Measurements from ENCODE around the gene CCNT1. TPM values are rescaled to one million over a fixed set of nuclear protein-coding genes. Genes with fewer than 3 reads are reported as not detected.
"Not testable (repeated sequence)": the region's sequence is repeated elsewhere in the genome, so short reads cannot be mapped to it uniquely, and the experiment has no call there.

CCNT1 gene
- total RNA-seq, 3 donors from 2014 or later = 33.7 to 37.7 (median 35.9) TPM

DNA sequence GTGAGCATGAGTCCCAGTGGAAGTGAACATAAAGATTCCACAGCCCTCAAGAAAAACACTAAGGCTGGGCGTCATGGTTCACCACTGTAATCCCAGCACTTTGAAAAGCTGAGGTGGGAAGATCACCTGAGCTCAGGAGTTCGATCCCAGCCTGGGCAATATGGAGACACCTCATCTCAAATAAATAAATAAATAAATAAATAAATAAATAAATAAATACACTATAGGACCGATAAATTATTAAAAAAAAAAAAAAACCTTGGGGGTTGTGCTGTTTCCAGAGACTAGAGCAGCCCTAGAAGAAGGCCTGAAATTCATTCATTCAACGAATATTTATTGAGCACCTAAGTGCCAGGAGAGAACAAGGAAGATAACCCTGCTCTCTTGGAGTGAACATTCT is 33.0 kb downstream of the CCNT1 start:
- H3K4me1 Mint-ChIP-seq (ENCODE audit: low read depth) = peaks cover 33% of the 10 kb centered on the region
- peaks cover 29% of the 10 kb centered on the region for H3K36me3 Mint-ChIP-seq (ENCODE audit: insufficient read depth)
- H3K9me3 Mint-ChIP-seq = no peaks in the 10 kb centered on the region
- H3K4me3 Mint-ChIP-seq = peak overlapping the region; percentile 47
- DNase-seq (no peak), ATAC-seq (no peak)
- H3K27me3 Mint-ChIP-seq (ENCODE audit: low read depth) = no peaks in the 10 kb centered on the region

GRCh38 chr12:48682927-48683326 is 33.6 kb downstream of the CCNT1 start:
- ATAC-seq = no peak
- peaks cover 38% of the 10 kb centered on the region for H3K4me1 Mint-ChIP-seq (ENCODE audit: low read depth)
- H3K4me3 Mint-ChIP-seq = peak overlapping the region; percentile 99
- peaks cover 31% of the 10 kb centered on the region for H3K36me3 Mint-ChIP-seq (ENCODE audit: insufficient read depth)
- H3K9me3 Mint-ChIP-seq = no peaks in the 10 kb centered on the region
- no peaks in the 10 kb centered on the region for H3K27me3 Mint-ChIP-seq (ENCODE audit: low read depth)
- no peak for DNase-seq

- not testable (repeated sequence) for DNase-seq
Measured at GRCh38 chr12:48682533-48682905, 34.0 kb downstream of the CCNT1 start.

DNA sequence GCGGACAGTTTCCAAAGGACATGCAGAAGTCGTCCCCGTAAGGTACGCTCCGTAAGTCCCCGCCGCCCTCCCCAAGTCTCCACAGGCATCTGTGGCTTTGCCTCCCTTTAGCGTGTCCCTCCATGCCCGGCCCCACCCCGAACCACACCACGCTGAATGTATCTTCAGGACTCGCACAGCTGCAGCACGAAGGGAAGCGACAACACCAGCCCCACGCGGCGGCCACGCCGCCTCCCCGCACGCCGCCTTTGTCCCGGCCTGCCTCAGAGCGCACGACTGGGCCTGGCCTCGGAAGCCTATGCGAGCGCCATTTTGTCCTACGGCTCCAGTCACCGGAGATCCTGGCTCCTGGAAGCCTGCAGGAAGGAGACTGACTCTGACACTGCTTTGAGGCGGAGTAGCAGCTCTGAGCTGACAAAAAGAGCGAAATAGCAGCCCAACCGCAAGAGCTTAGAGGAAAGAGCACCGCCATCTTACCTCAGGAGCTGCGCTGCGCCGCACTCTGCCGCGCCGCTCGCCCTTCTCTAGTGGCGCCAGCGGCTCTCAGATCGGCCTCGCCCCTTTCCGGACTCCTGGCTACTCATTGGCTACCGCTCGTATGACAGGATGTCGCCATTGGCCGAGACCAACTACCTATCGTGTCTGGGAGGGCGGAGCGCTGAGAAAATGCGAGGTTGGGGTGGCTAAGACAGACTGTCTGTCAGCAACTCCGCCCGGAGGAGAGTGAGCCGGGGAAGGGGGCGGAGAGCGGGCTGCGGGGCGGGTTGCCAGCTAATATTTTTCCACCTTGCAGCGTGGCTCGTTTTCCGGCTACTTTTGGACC is 34.6 kb downstream of the CCNT1 start, which contains the start of gene KANSL2:
Gene KANSL2, minus strand, starts transcription at position 529 of the 823 bp plus-strand sequence. CDS start 606 bp downstream, outside the sequence.
- Mint-ChIP-seq H3K36me3 (ENCODE audit: insufficient read depth) (peaks cover 32% of the 10 kb centered on the region), H3K4me3 (peak within 1 kb of the TSS; percentile 99), H3K27me3 (ENCODE audit: low read depth) (no peaks in the 10 kb centered on the region), H3K4me1 (ENCODE audit: low read depth) (peaks cover 42% of the 10 kb centered on the region), H3K9me3 (no peaks in the 10 kb centered on the region)
- DNase-seq = peak; percentile 94
- peak; percentile 95 for ATAC-seq

More at GRCh38 chr12:48682533-48682905, 34.0 kb downstream of the CCNT1 start:
- Mint-ChIP-seq H3K36me3 (ENCODE audit: insufficient read depth) (peaks cover 30% of the 10 kb centered on the region), H3K4me1 (ENCODE audit: low read depth) (peaks cover 37% of the 10 kb centered on the region), H3K4me3 (peak overlapping the region; percentile 99)
- H3K9me3 Mint-ChIP-seq; H3K27me3 Mint-ChIP-seq (ENCODE audit: low read depth): not testable (repeated sequence)
- peak in 1 of 2 donors; percentile 0 for ATAC-seq

- H3K9me3 Mint-ChIP-seq = no peaks in the 10 kb centered on the region
- peaks cover 35% of the 10 kb centered on the region for H3K36me3 Mint-ChIP-seq (ENCODE audit: insufficient read depth)
- H3K27me3 Mint-ChIP-seq (ENCODE audit: low read depth) = no peaks in the 10 kb centered on the region
- DNase-seq (peak; percentile 9), ATAC-seq (no peak)
- peaks cover 46% of the 10 kb centered on the region for H3K4me1 Mint-ChIP-seq (ENCODE audit: low read depth)
- H3K4me3 Mint-ChIP-seq = peak overlapping the region; percentile 99
Measured at GRCh38 chr12:48681399-48681709, 35.2 kb downstream of the CCNT1 start.

DNA sequence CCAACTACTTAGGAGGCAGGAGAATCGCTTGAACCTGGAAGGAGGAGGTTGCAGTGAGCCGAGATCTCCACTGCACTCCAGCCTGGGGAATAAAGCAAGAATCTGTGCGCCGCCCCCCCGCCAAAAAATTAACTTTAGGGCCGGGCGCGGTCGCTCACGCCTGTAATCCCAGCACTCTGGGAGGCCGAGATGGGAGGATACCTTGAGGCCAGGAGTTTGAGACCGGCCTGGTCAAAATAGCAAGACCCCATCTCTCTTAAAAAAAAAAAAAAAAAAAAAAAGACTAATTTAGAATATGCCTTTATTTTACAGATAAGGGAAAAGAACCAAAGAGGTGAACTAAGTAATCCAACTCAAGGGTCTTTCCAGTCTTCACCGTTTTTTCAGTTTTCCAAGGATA is 35.6 kb downstream of the CCNT1 start:
- Mint-ChIP-seq H3K4me1 (ENCODE audit: low read depth) (peaks cover 48% of the 10 kb centered on the region), H3K27me3 (ENCODE audit: low read depth) (no peaks in the 10 kb centered on the region), H3K36me3 (ENCODE audit: insufficient read depth) (peaks cover 35% of the 10 kb centered on the region), H3K4me3 (peak overlapping the region; percentile 99), H3K9me3 (no peaks in the 10 kb centered on the region)
- DNase-seq (no peak), ATAC-seq (no peak)

GRCh38 chr12:48678551-48679185 is 37.8 kb downstream of the CCNT1 start:
- ATAC-seq (no peak), DNase-seq (no peak)
- Mint-ChIP-seq H3K9me3 (no peaks in the 10 kb centered on the region), H3K27me3 (ENCODE audit: low read depth) (no peaks in the 10 kb centered on the region), H3K4me3 (peak overlapping the region; percentile 99), H3K36me3 (ENCODE audit: insufficient read depth) (peaks cover 35% of the 10 kb centered on the region), H3K4me1 (ENCODE audit: low read depth) (peaks cover 53% of the 10 kb centered on the region)

- ATAC-seq (peak; percentile 62 to 70), DNase-seq (no peak)
- Mint-ChIP-seq H3K27me3 (ENCODE audit: low read depth) (no peaks in the 10 kb centered on the region), H3K4me3 (no peak overlapping the region), H3K9me3 (no peaks in the 10 kb centered on the region), H3K4me1 (ENCODE audit: low read depth) (peaks cover 13% of the 10 kb centered on the region), H3K36me3 (ENCODE audit: insufficient read depth) (peaks cover 24% of the 10 kb centered on the region)
Measured at GRCh38 chr12:48671231-48671856, 45.2 kb downstream of the CCNT1 start.

DNA sequence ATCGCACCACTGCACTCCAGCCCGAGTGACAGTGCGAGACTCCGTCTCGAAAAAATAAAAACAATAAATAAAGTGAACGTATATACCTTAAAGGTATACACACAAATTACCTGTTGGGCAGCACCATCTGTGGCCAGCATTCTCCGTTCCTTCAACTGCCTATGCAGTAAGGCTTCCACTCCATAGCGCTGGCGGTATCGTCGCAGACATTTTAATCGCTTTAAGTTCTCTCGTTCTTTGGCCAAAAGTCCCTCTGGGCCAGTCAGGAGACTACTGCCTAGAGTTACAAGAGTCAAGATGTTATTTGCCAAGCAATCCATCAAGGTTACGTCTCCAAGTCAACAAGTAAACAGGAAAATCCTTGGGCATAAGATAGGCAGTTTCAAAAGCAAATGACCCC is 47.5 kb downstream of the CCNT1 start:
- ATAC-seq = no peak
- Mint-ChIP-seq H3K4me1 (ENCODE audit: low read depth) (peaks cover 6% of the 10 kb centered on the region), H3K9me3 (no peaks in the 10 kb centered on the region), H3K4me3 (no peak overlapping the region), H3K27me3 (ENCODE audit: low read depth) (no peaks in the 10 kb centered on the region), H3K36me3 (ENCODE audit: insufficient read depth) (peaks cover 28% of the 10 kb centered on the region)
- no peak for DNase-seq

DNA sequence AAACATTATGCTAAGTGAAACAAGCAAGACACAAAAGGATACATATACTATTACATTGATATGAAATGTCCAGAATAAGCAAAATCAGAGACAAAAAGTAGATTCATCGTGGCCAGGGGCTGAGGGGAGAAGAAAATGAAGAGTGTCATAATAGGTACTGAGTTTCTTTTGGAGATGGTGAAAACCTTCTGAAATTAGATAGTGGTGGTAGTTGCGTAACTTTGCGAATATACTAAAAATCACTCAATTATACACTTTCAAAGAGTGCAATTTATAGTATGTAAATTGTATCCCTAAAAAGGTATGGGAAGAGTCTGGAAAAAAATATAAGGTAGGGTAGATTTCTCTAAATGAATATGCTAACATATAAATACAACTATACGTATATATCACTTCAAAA is 56.6 kb downstream of the CCNT1 start:
- Mint-ChIP-seq H3K4me3 (no peak overlapping the region), H3K27me3 (ENCODE audit: low read depth) (no peaks in the 10 kb centered on the region), H3K4me1 (ENCODE audit: low read depth) (peaks cover 4% of the 10 kb centered on the region), H3K36me3 (ENCODE audit: insufficient read depth) (peaks cover 23% of the 10 kb centered on the region), H3K9me3 (no peaks in the 10 kb centered on the region)
- ATAC-seq (no peak), DNase-seq (no peak)

- DNase-seq = no peak
- Mint-ChIP-seq H3K9me3 (no peaks in the 10 kb centered on the region), H3K27me3 (ENCODE audit: low read depth) (no peaks in the 10 kb centered on the region), H3K4me1 (ENCODE audit: low read depth) (no peaks in the 10 kb centered on the region), H3K4me3 (no peak overlapping the region), H3K36me3 (ENCODE audit: insufficient read depth) (peaks cover 27% of the 10 kb centered on the region)
- no peak for ATAC-seq
Measured at GRCh38 chr12:48651681-48652080, 64.8 kb downstream of the CCNT1 start.

DNA sequence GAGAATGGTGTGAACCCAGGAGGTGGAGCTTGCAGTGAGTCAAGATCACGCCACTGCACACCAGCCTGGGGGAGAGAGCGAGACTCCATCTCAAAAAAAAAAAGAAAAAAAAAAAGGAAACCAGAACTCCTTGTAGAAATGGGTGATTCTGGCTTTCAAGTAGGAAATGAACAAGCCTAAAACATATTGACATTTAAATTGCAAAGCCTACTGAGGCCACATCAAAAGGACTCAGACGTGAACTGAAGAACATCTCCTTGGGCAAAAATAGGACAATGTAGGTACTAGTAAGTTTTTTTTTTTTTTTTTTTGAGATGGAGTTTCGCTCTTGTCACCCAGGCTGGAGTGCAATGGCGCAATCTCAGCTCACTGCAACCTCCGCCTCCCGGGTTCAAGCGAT is 71.2 kb downstream of the CCNT1 start:
- not testable (repeated sequence) for H3K9me3 Mint-ChIP-seq, ATAC-seq

GRCh38 chr12:48643011-48643410 is 73.5 kb downstream of the CCNT1 start:
- DNase-seq (no peak), ATAC-seq (no peak)
- Mint-ChIP-seq H3K27me3 (ENCODE audit: low read depth) (no peaks in the 10 kb centered on the region), H3K4me1 (ENCODE audit: low read depth) (no peaks in the 10 kb centered on the region), H3K4me3 (no peak overlapping the region), H3K36me3 (ENCODE audit: insufficient read depth) (peaks cover 31% of the 10 kb centered on the region), H3K9me3 (peaks cover 4% of the 10 kb centered on the region)

More for the DNA sequence above, 71.2 kb downstream of the CCNT1 start:
- H3K36me3 Mint-ChIP-seq (ENCODE audit: insufficient read depth) = peaks cover 25% of the 10 kb centered on the region
- not testable (repeated sequence) for H3K4me3 Mint-ChIP-seq; DNase-seq; H3K27me3 Mint-ChIP-seq (ENCODE audit: low read depth); H3K4me1 Mint-ChIP-seq (ENCODE audit: low read depth)

GRCh38 chr12:48641752-48642555 is 74.6 kb downstream of the CCNT1 start:
- DNase-seq; H3K4me3 Mint-ChIP-seq; ATAC-seq; H3K9me3 Mint-ChIP-seq; H3K4me1 Mint-ChIP-seq (ENCODE audit: low read depth); H3K27me3 Mint-ChIP-seq (ENCODE audit: low read depth): not testable (repeated sequence)
- peaks cover 28% of the 10 kb centered on the region for H3K36me3 Mint-ChIP-seq (ENCODE audit: insufficient read depth)
